ENCODE measurements around the gene PHF2.

PHF2 gene

DNA sequence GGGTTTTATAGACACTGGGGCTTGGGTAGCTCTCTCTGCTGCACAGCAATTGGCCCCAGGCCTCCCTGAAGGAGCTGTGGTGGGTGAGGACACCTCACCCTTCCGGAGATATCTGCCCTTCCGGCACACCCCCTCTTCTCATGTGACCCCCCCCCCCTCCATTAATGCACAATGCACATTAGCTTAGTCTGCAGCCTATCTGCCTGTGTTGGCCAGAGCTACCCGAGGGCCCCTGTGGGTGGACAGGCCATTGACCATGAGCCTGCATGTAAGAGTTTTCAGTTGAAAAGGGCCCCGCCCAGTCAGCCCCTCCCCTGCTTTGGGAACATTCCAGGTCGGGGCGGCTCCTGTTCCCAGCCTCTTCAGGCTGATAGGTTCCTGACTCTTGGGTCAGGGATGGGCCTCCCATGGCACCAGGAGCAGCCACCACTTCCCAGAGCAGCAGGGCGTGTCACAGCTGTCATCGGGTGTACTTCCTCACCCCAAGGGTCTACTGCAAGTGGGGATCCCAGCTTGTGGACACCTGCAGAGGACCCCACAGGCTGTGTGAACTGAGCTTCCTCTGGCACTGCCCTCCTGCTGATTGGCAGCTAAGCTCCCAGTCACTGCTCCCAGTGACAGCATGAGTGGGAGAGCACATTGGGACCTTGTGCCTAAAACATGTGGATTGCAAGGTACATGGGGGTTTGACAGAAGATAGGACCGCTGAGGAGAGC, 17.8 kb downstream of the PHF2 start:
- no peak overlapping the region for H3K4me3 ChIP-seq (ENCODE audit: low read depth, low read length)
- TF ChIP-seq, protein P1, sequence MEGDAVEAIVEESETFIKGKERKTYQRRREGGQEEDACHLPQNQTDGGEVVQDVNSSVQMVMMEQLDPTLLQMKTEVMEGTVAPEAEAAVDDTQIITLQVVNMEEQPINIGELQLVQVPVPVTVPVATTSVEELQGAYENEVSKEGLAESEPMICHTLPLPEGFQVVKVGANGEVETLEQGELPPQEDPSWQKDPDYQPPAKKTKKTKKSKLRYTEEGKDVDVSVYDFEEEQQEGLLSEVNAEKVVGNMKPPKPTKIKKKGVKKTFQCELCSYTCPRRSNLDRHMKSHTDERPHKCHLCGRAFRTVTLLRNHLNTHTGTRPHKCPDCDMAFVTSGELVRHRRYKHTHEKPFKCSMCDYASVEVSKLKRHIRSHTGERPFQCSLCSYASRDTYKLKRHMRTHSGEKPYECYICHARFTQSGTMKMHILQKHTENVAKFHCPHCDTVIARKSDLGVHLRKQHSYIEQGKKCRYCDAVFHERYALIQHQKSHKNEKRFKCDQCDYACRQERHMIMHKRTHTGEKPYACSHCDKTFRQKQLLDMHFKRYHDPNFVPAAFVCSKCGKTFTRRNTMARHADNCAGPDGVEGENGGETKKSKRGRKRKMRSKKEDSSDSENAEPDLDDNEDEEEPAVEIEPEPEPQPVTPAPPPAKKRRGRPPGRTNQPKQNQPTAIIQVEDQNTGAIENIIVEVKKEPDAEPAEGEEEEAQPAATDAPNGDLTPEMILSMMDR (IDR thresholded peaks at IDR 0.05; ENCODE audit: insufficient read depth, low read depth, low read length, missing control alignments) = no peak
- DNase-seq (ENCODE audit: low read depth) = no peak

DNA sequence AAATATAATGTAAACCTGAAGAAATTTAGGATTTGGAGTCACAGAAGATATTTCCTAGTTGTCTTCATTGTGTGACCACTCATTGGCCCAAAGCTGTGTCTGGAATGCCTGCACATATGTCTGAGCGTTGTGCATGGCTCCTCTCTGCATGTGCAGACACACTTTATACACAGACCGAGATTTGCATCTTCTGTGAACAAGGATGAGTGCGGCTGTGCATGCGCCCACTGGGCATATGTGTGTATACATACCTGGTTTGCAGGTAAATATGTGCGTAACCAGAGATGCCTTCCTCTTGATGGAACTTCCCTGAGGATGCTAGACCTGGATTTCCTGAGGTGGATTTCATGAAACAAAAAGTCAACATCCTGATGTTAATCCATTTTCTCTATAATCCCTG, 19.1 kb downstream of the PHF2 start:
- no peak for DNase-seq (ENCODE audit: low read depth)
- no peak overlapping the region for H3K4me3 ChIP-seq (ENCODE audit: low read depth, low read length)
- TF ChIP-seq, protein P1 (IDR thresholded peaks at IDR 0.05; ENCODE audit: insufficient read depth, low read depth, low read length, missing control alignments) = no peak

DNA sequence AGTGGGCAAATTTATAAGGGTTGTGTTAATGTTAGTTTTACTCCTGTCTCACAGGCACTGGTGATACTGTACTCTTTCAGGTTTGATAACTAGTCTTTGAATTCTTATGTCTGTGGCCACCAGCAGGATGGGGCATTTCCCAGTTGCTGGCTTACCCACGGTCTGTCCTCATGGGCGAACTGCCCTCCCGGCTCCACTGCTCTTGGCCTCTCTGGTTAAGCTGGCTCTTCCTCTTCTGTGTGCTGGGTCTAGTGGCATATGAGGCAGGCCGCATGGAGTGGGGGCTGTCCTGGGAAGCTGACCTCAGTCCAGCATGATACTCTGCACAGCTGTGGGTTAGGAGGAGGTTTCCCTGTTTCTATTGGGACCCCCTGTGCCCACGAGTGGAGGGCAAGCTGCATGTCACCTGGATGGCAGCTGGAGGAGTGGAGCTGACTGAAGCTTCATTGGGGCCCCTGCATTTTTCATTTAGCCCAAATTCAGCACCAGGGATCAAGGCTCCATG, 19.5 kb downstream of the PHF2 start:
- no peak for DNase-seq (ENCODE audit: low read depth)
- no peak overlapping the region for H3K4me3 ChIP-seq (ENCODE audit: low read depth, low read length)
- TF ChIP-seq, protein P1 (IDR thresholded peaks at IDR 0.05; ENCODE audit: insufficient read depth, low read depth, low read length, missing control alignments) = no peak

DNA sequence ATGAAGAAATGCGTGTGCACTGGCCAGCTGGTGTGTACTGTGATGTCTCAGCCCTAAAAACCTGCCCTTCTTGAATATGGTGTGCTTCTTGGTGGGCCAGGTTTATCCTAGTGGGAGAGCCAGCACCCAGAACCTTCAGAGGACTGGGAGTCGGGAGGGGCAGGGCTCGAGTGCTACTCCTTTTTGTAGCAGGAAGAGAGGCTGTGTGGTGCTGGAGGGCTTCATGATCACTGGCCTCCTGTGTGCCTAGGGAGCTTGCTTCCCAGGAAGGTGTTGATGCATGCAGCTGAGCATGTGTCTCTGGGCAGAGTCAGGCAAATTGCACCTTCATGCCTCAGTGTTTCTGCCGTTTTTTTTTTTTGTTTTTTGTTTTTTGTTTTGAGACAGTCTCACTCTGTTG, 20.0 kb downstream of the PHF2 start:
- no peak overlapping the region for H3K4me3 ChIP-seq (ENCODE audit: low read depth, low read length)
- TF ChIP-seq, protein P1 (IDR thresholded peaks at IDR 0.05; ENCODE audit: insufficient read depth, low read depth, low read length, missing control alignments) = no peak
- no peak for DNase-seq (ENCODE audit: low read depth)

DNA sequence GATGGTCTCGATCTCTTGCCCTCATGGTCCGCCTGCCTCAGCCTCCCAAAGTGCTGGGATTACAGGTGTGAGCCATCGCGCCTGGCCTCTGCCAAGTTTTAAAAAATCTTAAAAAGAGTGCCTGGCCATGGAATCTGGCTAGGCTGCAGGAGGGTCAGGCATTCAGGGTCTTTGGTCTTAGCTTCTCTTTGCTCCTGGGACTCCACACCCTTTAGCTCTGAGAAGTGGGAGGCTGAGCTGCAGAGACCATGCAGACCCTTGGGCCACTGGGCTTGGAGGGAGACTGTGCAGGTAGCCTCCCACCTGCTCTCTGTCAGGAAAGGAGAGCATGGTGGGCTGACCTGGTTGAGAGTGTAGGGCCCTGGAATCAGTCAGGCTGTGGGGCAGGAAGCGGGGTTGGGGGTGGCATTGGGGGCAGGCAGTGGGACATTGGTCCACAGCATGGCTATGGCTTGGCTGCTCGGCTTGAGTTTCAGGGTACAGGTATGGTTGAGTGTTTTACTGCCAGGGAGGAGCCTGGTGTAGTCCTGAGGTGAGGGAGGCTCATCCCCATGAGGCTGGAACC, 20.8 kb downstream of the PHF2 start:
- TF ChIP-seq, protein P1 (IDR thresholded peaks at IDR 0.05; ENCODE audit: insufficient read depth, low read depth, low read length, missing control alignments) = no peak
- no peak overlapping the region for H3K4me3 ChIP-seq (ENCODE audit: low read depth, low read length)
- no peak for DNase-seq (ENCODE audit: low read depth)

DNA sequence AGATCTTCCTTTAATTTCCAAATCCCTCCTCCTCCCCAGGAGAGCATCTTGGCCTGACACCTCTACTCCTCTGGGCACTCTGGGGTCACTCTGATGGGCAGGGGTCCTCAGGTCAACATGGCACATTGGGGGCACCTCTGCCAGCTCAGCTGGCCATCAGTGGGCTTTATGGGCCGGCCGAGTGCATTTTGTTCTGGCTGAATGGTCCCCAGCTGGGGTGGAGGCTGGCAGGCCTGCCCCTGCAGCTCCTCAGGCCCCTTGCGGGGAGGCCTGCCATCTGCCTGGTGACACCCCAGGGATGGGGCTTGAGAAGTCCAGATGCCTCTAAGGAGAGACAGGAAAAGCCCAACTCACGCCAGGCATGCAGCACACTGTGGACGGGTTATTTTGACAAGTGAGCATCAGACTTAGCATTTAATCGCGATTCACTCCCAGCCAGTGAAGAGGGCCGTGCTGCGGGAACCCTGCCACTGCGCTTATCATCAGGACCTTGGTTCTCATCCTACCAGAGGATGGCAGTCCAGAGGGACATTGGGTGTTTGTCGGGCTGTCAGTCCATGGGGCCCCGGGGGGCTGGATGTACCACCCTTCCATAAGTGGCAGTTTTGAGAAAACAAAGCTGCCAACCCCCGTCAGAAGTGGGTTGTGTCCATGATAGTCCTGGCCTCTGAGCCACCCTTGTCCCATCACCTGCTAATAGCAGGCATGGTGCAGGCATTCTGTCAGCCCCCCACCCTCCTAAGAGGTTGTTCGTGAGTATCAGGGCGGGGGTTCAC, 21.7 kb downstream of the PHF2 start:
- no peak for DNase-seq (ENCODE audit: low read depth)
- TF ChIP-seq, protein P1 (IDR thresholded peaks at IDR 0.05; ENCODE audit: insufficient read depth, low read depth, low read length, missing control alignments) = no peak
- no peak overlapping the region for H3K4me3 ChIP-seq (ENCODE audit: low read depth, low read length)
